Measurements from ENCODE around the gene KLRC4.

DNA sequence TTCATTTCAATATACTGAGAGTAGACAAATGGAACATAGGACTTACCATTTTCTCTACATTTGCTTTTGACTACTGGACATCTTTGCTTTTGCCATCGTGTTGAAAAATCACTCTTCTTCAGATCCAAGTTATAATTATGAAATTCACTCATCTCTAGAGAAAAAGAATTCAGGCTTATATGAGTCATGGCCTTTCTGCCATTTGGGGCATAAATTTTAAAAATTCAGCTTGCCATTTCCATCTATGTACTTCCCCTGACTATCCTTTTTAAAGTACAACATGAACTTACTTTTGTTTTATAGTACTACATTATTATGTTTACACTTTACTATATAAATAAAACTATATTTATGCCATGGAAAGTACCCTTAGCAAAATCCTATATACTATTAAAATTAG, 22.7 kb downstream of the KLRC4 start:
- TF ChIP-seq, protein P1, sequence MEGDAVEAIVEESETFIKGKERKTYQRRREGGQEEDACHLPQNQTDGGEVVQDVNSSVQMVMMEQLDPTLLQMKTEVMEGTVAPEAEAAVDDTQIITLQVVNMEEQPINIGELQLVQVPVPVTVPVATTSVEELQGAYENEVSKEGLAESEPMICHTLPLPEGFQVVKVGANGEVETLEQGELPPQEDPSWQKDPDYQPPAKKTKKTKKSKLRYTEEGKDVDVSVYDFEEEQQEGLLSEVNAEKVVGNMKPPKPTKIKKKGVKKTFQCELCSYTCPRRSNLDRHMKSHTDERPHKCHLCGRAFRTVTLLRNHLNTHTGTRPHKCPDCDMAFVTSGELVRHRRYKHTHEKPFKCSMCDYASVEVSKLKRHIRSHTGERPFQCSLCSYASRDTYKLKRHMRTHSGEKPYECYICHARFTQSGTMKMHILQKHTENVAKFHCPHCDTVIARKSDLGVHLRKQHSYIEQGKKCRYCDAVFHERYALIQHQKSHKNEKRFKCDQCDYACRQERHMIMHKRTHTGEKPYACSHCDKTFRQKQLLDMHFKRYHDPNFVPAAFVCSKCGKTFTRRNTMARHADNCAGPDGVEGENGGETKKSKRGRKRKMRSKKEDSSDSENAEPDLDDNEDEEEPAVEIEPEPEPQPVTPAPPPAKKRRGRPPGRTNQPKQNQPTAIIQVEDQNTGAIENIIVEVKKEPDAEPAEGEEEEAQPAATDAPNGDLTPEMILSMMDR (IDR thresholded peaks at IDR 0.05), result no peak
- TF ChIP-seq POLR2A (IDR thresholded peaks at IDR 0.05), result no peak
